Testis (tissue), 2 donors: ENCODE measurements around the gene RBM5.

Experiments used
- POLR2A ChIP-seq: fragments of 450-650 bp; IDR thresholded peaks from one replicate; pipeline ENCODE4 v1.6.1; 2017; ENCODE audit warnings: antibody characterized with exemption, mild to moderate bottlenecking, moderate library complexity
- TF ChIP-seq, protein P1 (sequence below), 3 experiments: fragments of 450-650 bp in 2 of 3; fragments of 200-600 bp in 1 of 3; sonication (generic) in 1 of 3; IDR thresholded peaks; one replicate each; pipeline ENCODE4 v1.5.1; 2016 to 2019; ENCODE audit warnings: antibody characterized with exemption in 3 of 3, mild to moderate bottlenecking in 2 of 3, moderate library complexity in 1 of 3

DNA sequence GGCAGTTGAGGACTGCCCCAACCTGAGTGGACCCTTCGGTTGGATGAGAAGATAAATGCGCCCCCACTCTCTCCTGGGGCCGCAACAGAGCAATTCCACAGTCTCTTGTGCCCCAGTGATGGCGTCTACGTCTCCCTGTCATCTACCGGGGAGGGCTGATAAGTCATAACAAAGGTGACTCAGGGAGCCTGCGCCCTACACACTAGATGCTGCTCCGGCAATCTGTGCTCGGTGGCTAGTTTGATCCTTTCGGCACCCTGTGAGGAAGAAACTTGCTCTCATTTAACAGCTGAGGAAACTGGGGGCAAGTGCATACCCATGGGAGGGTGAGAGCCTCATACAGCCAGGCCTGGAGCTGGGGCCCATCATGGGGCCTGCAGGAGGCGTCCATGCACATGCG is 52.3 kb downstream of the RBM5 start:
- TF ChIP-seq POLR2A = no peak
- TF ChIP-seq, protein P1, sequence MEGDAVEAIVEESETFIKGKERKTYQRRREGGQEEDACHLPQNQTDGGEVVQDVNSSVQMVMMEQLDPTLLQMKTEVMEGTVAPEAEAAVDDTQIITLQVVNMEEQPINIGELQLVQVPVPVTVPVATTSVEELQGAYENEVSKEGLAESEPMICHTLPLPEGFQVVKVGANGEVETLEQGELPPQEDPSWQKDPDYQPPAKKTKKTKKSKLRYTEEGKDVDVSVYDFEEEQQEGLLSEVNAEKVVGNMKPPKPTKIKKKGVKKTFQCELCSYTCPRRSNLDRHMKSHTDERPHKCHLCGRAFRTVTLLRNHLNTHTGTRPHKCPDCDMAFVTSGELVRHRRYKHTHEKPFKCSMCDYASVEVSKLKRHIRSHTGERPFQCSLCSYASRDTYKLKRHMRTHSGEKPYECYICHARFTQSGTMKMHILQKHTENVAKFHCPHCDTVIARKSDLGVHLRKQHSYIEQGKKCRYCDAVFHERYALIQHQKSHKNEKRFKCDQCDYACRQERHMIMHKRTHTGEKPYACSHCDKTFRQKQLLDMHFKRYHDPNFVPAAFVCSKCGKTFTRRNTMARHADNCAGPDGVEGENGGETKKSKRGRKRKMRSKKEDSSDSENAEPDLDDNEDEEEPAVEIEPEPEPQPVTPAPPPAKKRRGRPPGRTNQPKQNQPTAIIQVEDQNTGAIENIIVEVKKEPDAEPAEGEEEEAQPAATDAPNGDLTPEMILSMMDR (IDR thresholded peaks at IDR 0.05) = no peak
